Measurements from ENCODE around the gene SAP30BP.

Gene SAP30BP

DNA sequence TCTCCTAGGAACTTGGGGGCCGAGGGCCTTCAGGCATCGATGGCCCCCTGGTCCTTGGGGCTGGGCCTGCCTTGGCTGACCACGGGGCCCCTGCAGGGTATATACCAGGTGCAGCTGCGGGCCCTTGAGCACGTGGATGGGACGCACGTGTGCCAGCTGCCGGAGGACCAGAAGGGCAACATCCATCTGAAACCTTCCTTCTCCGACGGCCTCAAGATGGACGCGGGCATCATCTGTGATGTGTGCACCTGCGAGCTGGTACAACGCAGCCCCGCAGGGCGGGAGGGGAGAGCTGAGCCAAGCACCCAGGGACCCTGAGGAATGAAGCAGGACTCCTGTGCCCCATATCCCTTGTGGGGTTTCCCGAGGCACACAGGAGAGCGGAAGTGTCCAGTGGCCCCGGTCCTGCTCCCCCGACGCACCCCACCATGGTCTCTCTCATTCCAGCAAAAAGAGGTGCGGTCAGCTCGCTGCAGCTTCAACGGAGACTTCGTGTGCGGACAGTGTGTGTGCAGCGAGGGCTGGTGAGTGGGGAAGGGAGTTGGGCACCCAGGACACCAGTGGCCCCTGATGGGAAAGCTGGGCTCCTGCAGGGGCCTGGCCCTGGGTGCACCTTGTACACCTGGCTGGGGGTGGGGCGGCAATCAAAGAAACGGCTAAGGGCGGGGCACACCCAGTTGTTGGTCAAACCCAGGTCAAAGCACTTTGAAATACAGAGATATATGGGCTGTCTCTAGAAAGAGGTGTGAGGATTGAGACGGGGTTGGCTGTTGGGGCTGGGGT lies 64.8 kb downstream of the SAP30BP start:
- no peak for TF ChIP-seq CREB1 (IDR thresholded peaks at IDR 0.05; ENCODE audit: low read depth)
- no peak for TF ChIP-seq EP300 (IDR thresholded peaks at IDR 0.05; ENCODE audit: borderline replicate concordance)
- TF ChIP-seq YY1 (IDR thresholded peaks at IDR 0.05; ENCODE audit: low read depth) = no peak
- no peak for TF ChIP-seq REST (IDR thresholded peaks at IDR 0.05; ENCODE audit: low read depth)

GRCh38 chr17:75733471-75733870 lies 66.3 kb downstream of the SAP30BP start:
- no peak for TF ChIP-seq REST (IDR thresholded peaks at IDR 0.05; ENCODE audit: low read depth)
- no peak for TF ChIP-seq EGR1 (IDR thresholded peaks at IDR 0.05)
- TF ChIP-seq FOXM1 (IDR thresholded peaks at IDR 0.05; ENCODE audit: borderline replicate concordance, low read depth) = no peak
- TF ChIP-seq RAD21 (IDR thresholded peaks at IDR 0.05; ENCODE audit: low read depth) = no peak

DNA sequence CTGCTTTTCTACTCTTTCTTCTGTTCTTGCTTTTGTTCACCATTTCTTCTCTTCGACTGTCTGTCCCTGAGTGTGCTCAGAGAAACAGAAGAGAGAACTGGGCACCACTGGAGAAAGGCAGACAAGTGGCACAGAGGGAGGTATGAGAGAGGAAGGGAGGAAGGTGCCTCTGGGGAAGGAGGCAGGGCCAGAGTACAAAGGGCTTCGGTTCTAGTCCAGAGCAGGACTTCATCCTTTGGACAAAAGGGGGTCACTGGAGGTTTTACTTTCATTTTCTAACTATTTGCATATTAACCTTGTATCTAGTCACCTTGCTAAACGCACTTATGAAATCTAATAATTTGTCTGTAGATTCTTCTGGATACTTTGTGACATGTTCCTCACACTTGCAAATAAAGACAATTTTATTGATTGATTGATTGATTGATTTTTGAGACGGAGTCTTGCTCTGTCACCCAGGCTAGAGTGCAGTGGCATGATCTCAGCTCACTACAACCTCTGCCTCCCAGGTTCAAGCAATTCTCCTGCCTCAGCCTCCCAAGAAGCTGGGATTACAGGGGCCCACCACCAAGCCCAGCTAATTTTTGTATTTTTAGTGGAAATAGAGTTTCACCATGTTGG lies 67.6 kb downstream of the SAP30BP start:
- no peak for TF ChIP-seq ZBTB7A (IDR thresholded peaks at IDR 0.05; ENCODE audit: low read depth)

DNA sequence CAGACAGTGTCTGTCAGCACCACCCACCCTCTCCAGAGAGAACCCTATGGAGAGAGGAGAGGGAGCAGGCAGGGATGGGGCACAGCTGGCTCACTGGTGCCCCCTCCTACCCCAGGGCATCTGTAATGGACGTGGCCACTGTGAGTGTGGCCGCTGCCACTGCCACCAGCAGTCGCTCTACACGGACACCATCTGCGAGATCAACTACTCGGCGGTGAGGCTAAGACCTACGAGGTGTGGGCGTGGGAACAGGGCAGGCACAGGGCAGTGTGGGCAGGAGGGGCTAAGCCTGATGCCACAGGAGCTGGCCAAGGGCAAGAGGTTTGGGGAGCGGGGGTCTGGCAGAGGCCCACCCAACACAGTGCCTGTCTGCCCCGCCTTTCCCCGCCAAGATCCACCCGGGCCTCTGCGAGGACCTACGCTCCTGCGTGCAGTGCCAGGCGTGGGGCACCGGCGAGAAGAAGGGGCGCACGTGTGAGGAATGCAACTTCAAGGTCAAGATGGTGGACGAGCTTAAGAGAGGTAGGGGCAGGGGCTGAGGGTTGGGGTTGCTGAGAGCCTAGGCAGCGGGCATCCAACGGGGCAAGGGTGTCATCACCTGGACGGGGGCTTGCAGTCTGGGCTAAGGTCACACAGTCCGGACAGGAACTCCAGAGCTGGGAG lies 69.2 kb downstream of the SAP30BP start:
- no peak for TF ChIP-seq TCF12 (IDR thresholded peaks at IDR 0.05; ENCODE audit: low read depth)
- TF ChIP-seq FOXM1 (IDR thresholded peaks at IDR 0.05; ENCODE audit: borderline replicate concordance, low read depth) = no peak
- no peak for TF ChIP-seq YY1 (IDR thresholded peaks at IDR 0.05; ENCODE audit: low read depth)
- TF ChIP-seq NFIC (IDR thresholded peaks at IDR 0.05) = no peak
- TF ChIP-seq TAF1 (IDR thresholded peaks at IDR 0.05; ENCODE audit: low read depth) = no peak
- TF ChIP-seq RAD21 (IDR thresholded peaks at IDR 0.05; ENCODE audit: low read depth) = no peak
- no peak for TF ChIP-seq CEBPB (IDR thresholded peaks at IDR 0.05)
- TF ChIP-seq MAX (IDR thresholded peaks at IDR 0.05) = no peak
- no peak for TF ChIP-seq EP300 (IDR thresholded peaks at IDR 0.05; ENCODE audit: borderline replicate concordance)
- no peak for TF ChIP-seq REST (IDR thresholded peaks at IDR 0.05; ENCODE audit: low read depth)
- no peak for TF ChIP-seq EGR1 (IDR thresholded peaks at IDR 0.05)

GRCh38 chr17:75737133-75737962 lies 70.2 kb downstream of the SAP30BP start:
- TF ChIP-seq EP300 (IDR thresholded peaks at IDR 0.05; ENCODE audit: borderline replicate concordance) = no peak
